Lower lobe of right lung (tissue), 2 donors: ENCODE data around the gene CGN. TPM values are rescaled to one million over a fixed set of nuclear protein-coding genes. Genes with fewer than 3 reads are reported as not detected.
A peak's percentile ranks its signal among the peaks of the same experiment; 100 is the strongest.

Source experiments
- ATAC-seq, 2 donors: fragments of 200-7000 bp; cut with Tn5 transposase; one replicate each; pipeline ENCODE4 v1.9.1; 2020 to 2022; ENCODE audit warnings: mild to moderate bottlenecking in 2 of 2, moderate library complexity in 2 of 2
- DNase-seq: peaks from one replicate; pipeline ENCODE4 v3.0.0-alpha.2; 2020
- H3K27ac ChIP-seq: fragments of 200-600 bp; one replicate; pipeline ENCODE4 v1.8.0; 2022
- H3K27me3 ChIP-seq: fragments of 200-600 bp; one replicate; pipeline ENCODE4 v1.8.0; 2022; ENCODE audit warnings: low read depth
- H3K36me3 ChIP-seq: fragments of 200-600 bp; one replicate; pipeline ENCODE4 v1.8.0; 2022; ENCODE audit warnings: mild to moderate bottlenecking
- H3K4me1 ChIP-seq: fragments of 200-600 bp; one replicate; pipeline ENCODE4 v1.8.0; 2022
- H3K4me3 ChIP-seq: fragments of 200-600 bp; one replicate; pipeline ENCODE4 v1.8.0; 2022; ENCODE audit warnings: mild to moderate bottlenecking
- H3K9me3 ChIP-seq: fragments of 200-600 bp; one replicate; pipeline ENCODE4 v1.8.0; 2022
- CTCF ChIP-seq: fragments of 200-600 bp; IDR thresholded peaks from one replicate; pipeline ENCODE4 v1.8.0; 2022; ENCODE audit warnings: antibody characterized with exemption, mild to moderate bottlenecking
- intact Hi-C: fragments of 100-400 bp; cut with DNase I; formaldehyde crosslinking; loops from one replicate; pipeline ENCODE4 v1.11.0; 2022
- total RNA-seq: library from RNA; stranded (reverse); fragmentation: NEBNext Ultra II Directional; extraction: Animal tissue kit (Norgen Biotek cat#: 25700); gene quantifications from one replicate; pipeline ENCODE4 v1.2.1, GENCODE V29; 2021
- donor health status: DM: no; HTN: yes; CAD: no; lungs with severe emphysema.

CGN gene
- total RNA-seq, 1 donor from 2014 or later = 52.9 TPM

DNA sequence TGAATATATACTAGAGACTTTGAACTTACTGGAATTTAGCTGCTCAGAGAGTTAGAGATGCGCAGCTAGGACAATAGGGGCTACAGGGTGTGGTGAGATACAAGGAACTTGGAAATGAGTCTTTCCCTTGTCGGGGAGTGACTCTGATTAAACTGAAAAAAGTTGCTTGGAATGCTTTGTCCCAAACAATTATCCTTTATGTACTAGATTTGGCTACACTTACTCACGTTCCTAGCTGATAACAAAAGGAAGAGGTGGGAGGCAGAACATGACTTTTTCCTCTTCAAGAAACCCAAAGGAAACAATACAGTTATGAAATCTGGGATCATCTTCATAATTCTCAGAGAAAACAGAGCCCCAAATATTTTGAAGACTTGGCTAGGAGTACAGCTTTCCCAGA is 6.9 kb upstream of the CGN start:
- Histone ChIP-seq H3K27me3 (no peaks in the 10 kb centered on the region), H3K4me3 (no peak overlapping the region), H3K9me3 (no peaks in the 10 kb centered on the region), H3K36me3 (no peaks in the 10 kb centered on the region), H3K4me1 (no peaks in the 10 kb centered on the region), H3K27ac (no peak overlapping the region)
- intact Hi-C loops = no loop called here
- ATAC-seq = no peak
- no peak for TF ChIP-seq CTCF
- no peak for DNase-seq

- ATAC-seq (no peak), DNase-seq (no peak)
- no peak overlapping the region for H3K4me3 ChIP-seq
- TF ChIP-seq CTCF = no peak
- H3K27ac ChIP-seq = no peak overlapping the region
- H3K4me1 ChIP-seq = no peaks in the 10 kb centered on the region
- no peaks in the 10 kb centered on the region for H3K27me3 ChIP-seq
- no peaks in the 10 kb centered on the region for H3K9me3 ChIP-seq
- no peaks in the 10 kb centered on the region for H3K36me3 ChIP-seq
- intact Hi-C loops = no loop called here
These were observed 6.4 kb upstream of the CGN start for GRCh38 chr1:151504759-151505158.

DNA sequence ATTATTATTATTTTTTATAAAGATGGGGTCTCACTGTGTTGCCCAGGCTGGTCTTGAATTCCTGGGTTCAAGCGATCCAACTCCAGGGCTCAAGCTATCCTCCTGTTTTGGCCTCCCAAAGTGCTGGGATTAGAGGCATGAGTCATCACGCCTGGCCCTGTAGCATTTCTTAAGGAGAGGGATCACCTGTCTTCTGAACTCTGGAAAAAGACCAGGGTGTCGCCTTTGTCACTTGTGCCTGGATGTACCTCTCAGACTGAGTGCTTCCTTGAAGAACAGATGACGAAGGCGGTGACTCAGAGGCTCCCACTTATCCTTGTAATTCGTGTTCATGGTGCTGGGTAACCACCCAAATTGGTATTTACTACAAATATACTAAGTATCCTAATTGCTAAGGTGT is 2.4 kb upstream of the CGN start:
- intact Hi-C loops = no loop called here
- H3K27ac ChIP-seq = peak overlapping the region; percentile 54
- no peaks in the 10 kb centered on the region for H3K36me3 ChIP-seq
- TF ChIP-seq CTCF = no peak
- H3K4me1 ChIP-seq = peaks cover 20% of the 10 kb centered on the region
- H3K9me3 ChIP-seq = no peaks in the 10 kb centered on the region
- H3K4me3 ChIP-seq = no peak overlapping the region
- peak; percentile 62 for DNase-seq
- H3K27me3 ChIP-seq = no peaks in the 10 kb centered on the region
- ATAC-seq = peak; percentile 3 to 17

GRCh38 chr1:151509350-151510019 is 1.7 kb upstream of the CGN start:
- Histone ChIP-seq H3K27ac (peak overlapping the region; percentile 54), H3K36me3 (no peaks in the 10 kb centered on the region), H3K4me3 (no peak overlapping the region), H3K27me3 (no peaks in the 10 kb centered on the region), H3K4me1 (peaks cover 23% of the 10 kb centered on the region), H3K9me3 (no peaks in the 10 kb centered on the region)
- intact Hi-C loops = no loop called here
- no peak for ATAC-seq
- no peak for DNase-seq
- no peak for TF ChIP-seq CTCF

- DNase-seq (no peak), ATAC-seq (no peak)
- H3K4me3 ChIP-seq = no peak overlapping the region
- H3K36me3 ChIP-seq = no peaks in the 10 kb centered on the region
- H3K9me3 ChIP-seq = no peaks in the 10 kb centered on the region
- H3K4me1 ChIP-seq = peaks cover 28% of the 10 kb centered on the region
- no peak for TF ChIP-seq CTCF
- H3K27ac ChIP-seq = peak overlapping the region; percentile 54
- H3K27me3 ChIP-seq = no peaks in the 10 kb centered on the region
- intact Hi-C loops = no loop called here
These were observed 1.2 kb upstream of the CGN start for GRCh38 chr1:151510020-151510405.
